HG03039 (cell line): Measurements from ENCODE around the gene FBN1.

Experiments
- ATAC-seq: cut with Tn5 transposase; IDR thresholded peaks from one replicate; pipeline ENCODE4 v1.9.1; 2021; ENCODE audit warnings: mild to moderate bottlenecking, moderate library complexity; ENCODE audit not compliant: unreplicated experiment

Gene FBN1

GRCh38 chr15:48556159-48556897, 89.2 kb downstream of the FBN1 start:
- no peak for ATAC-seq

- ATAC-seq: no peak
Observed at GRCh38 chr15:48555241-48555881, 90.1 kb downstream of the FBN1 start.

- ATAC-seq: no peak
Observed at GRCh38 chr15:48554112-48554511, 91.4 kb downstream of the FBN1 start.

- ATAC-seq: no peak
Observed at GRCh38 chr15:48553559-48553958, 92.0 kb downstream of the FBN1 start.

- no peak for ATAC-seq
Observed at GRCh38 chr15:48550822-48551525, 94.5 kb downstream of the FBN1 start.

GRCh38 chr15:48548455-48548854, 97.1 kb downstream of the FBN1 start:
- ATAC-seq: no peak

- ATAC-seq: no peak
Observed at GRCh38 chr15:48547286-48547685, 98.2 kb downstream of the FBN1 start.

- ATAC-seq: no peak
Observed at GRCh38 chr15:48546296-48546695, 99.2 kb downstream of the FBN1 start.

- ATAC-seq: no peak
Observed at GRCh38 chr15:48544778-48545177, 100.7 kb downstream of the FBN1 start.

- peak; percentile 89 for ATAC-seq
Observed at GRCh38 chr15:48541341-48542278, 103.9 kb downstream of the FBN1 start.

GRCh38 chr15:48540756-48541155, 104.8 kb downstream of the FBN1 start:
- ATAC-seq: no peak

GRCh38 chr15:48538941-48539340, 106.6 kb downstream of the FBN1 start:
- ATAC-seq: no peak

GRCh38 chr15:48537271-48538113, 108.0 kb downstream of the FBN1 start:
- ATAC-seq: no peak

GRCh38 chr15:48536681-48537091, 108.8 kb downstream of the FBN1 start:
- no peak for ATAC-seq

GRCh38 chr15:48533982-48534381, 111.5 kb downstream of the FBN1 start:
- ATAC-seq: no peak

- no peak for ATAC-seq
Observed at GRCh38 chr15:48532946-48533345, 112.6 kb downstream of the FBN1 start.

- no peak for ATAC-seq
Observed at GRCh38 chr15:48530528-48530927, 115.0 kb downstream of the FBN1 start.

- ATAC-seq: no peak
Observed at GRCh38 chr15:48528921-48529320, 116.6 kb downstream of the FBN1 start.

GRCh38 chr15:48527517-48527916, 118.0 kb downstream of the FBN1 start:
- ATAC-seq: no peak

- no peak for ATAC-seq
Observed at GRCh38 chr15:48522911-48523310, 122.6 kb downstream of the FBN1 start.
